Esophagus muscularis mucosa (tissue), 3 donors: Measurements from ENCODE around the gene RET.

Source experiments
- POLR2AphosphoS5 ChIP-seq, 2 donors: sonication (generic); formaldehyde crosslinking; IDR thresholded peaks; one replicate each; pipeline ENCODE4 v1.6.1; 2017; ENCODE audit warnings: antibody characterized with exemption in 2 of 2
- TF ChIP-seq, protein P1 (sequence below), 3 experiments: fragments of 200-600 bp in 2 of 3; fragments of 450-650 bp in 1 of 3; sonication (generic) in 2 of 3; IDR thresholded peaks; one replicate each; pipeline ENCODE4 v1.5.1; 2017 to 2019; ENCODE audit warnings: antibody characterized with exemption in 3 of 3, mild to moderate bottlenecking in 2 of 3, moderate library complexity in 1 of 3

DNA sequence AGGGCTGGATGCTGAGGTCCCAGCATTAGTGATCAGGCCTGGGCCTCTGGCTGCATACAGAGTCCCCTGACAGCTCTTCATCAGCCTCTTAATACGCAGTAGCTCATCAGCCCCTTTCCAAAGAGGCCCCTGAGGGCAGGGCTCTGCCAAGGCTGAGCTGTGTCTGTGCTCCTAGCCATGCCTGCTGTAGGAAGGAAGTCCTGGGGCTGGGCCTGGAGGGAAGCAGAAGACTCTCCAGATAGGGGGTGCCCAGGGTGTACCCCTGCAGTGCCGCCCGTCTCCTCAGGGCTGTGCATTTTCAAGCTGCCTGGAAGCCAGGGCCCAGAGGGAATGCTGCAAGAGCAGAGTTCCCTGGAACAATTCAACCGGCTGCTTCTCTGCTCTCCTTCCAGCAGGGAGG, 7.3 kb upstream of the RET start:
- no peak for TF ChIP-seq POLR2AphosphoS5 (IDR thresholded peaks at IDR 0.05)
- TF ChIP-seq, protein P1, sequence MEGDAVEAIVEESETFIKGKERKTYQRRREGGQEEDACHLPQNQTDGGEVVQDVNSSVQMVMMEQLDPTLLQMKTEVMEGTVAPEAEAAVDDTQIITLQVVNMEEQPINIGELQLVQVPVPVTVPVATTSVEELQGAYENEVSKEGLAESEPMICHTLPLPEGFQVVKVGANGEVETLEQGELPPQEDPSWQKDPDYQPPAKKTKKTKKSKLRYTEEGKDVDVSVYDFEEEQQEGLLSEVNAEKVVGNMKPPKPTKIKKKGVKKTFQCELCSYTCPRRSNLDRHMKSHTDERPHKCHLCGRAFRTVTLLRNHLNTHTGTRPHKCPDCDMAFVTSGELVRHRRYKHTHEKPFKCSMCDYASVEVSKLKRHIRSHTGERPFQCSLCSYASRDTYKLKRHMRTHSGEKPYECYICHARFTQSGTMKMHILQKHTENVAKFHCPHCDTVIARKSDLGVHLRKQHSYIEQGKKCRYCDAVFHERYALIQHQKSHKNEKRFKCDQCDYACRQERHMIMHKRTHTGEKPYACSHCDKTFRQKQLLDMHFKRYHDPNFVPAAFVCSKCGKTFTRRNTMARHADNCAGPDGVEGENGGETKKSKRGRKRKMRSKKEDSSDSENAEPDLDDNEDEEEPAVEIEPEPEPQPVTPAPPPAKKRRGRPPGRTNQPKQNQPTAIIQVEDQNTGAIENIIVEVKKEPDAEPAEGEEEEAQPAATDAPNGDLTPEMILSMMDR (IDR thresholded peaks at IDR 0.05), result no peak
